WTC11 (cell line): ENCODE results near the gene PRKCE. TPM values are rescaled to one million over a fixed set of nuclear protein-coding genes. Genes with fewer than 3 reads are reported as not detected.

Source experiments
- ATAC-seq: fragments of 200-7000 bp; cut with Tn5 transposase; 2 replicates; pipeline ENCODE4 v1.10.0; 2021; ENCODE audit warnings: mild to moderate bottlenecking, moderate library complexity
- CTCF ChIA-PET: fragments of 300-600 bp; sonication (Branson Sonifier 250); formaldehyde crosslinking; loops from one replicate; lab custom pipeline; 2021; ENCODE audit warnings: antibody characterized with exemption; lab: Charles Lee
- POLR2A ChIA-PET: fragments of 350-600 bp; sonication (Branson Sonifier 250); formaldehyde crosslinking; loops from one replicate; lab custom pipeline; 2021; ENCODE audit warnings: antibody characterized with exemption; lab: Charles Lee
- DNase-seq: peaks from one replicate; pipeline ENCODE4 v3.0.0; 2021; ENCODE audit warnings: low spot score
- H3K27ac Mint-ChIP-seq: 2 replicates; pipeline ENCODE4 v1.8.0; 2021; ENCODE audit warnings: mixed read lengths
- H3K27me3 Mint-ChIP-seq: 2 replicates; pipeline ENCODE4 v1.8.0; 2021; ENCODE audit warnings: low read depth, mild to moderate bottlenecking, moderate library complexity, mixed read lengths
- H3K36me3 Mint-ChIP-seq: 2 replicates; pipeline ENCODE4 v1.8.0; 2021; ENCODE audit warnings: mixed read lengths
- H3K4me1 Mint-ChIP-seq: 2 replicates; pipeline ENCODE4 v1.8.0; 2022; ENCODE audit warnings: mixed read lengths
- H3K4me3 Mint-ChIP-seq: 2 replicates; pipeline ENCODE4 v1.8.0; 2021; ENCODE audit warnings: mild to moderate bottlenecking, moderate library complexity, mixed read lengths
- H3K9me3 Mint-ChIP-seq: 2 replicates; pipeline ENCODE4 v1.8.0; 2021; ENCODE audit warnings: mixed read lengths
- CDX4 ChIP-seq: fragments of 250-450 bp; sonication (Bioruptor Pico); IDR thresholded peaks from 2 replicates; pipeline ENCODE4 v1.9.0; 2021; ENCODE audit warnings: moderate library complexity, mild to moderate bottlenecking, inconsistent platforms, borderline replicate concordance
- FOXP4 ChIP-seq: sonication (generic); formaldehyde crosslinking; IDR thresholded peaks from 2 replicates; pipeline ENCODE4 v1.8.0; 2022; ENCODE audit warnings: mild to moderate bottlenecking, missing genetic modification reagents
- GABPB1 ChIP-seq: sonication (generic); formaldehyde crosslinking; IDR thresholded peaks from 2 replicates; pipeline ENCODE4 v1.8.1; 2023; ENCODE audit warnings: mild to moderate bottlenecking, missing genetic modification reagents
- GTF2I ChIP-seq: fragments of 250-450 bp; sonication (Bioruptor Pico); conservative IDR thresholded peaks from 2 replicates; pipeline ENCODE4 v1.4.0; 2021; ENCODE audit warnings: mild to moderate bottlenecking
- HMGA2 ChIP-seq: fragments of 250-450 bp; sonication (Bioruptor Pico); IDR thresholded peaks from 2 replicates; pipeline ENCODE4 v1.4.0; 2021; ENCODE audit warnings: mild to moderate bottlenecking, moderate library complexity
- MXD4 ChIP-seq: fragments of 250-450 bp; sonication (Bioruptor Pico); IDR thresholded peaks from 2 replicates; pipeline ENCODE4 v1.8.0; 2021; ENCODE audit warnings: mild to moderate bottlenecking, moderate library complexity, borderline replicate concordance
- NFE2L1 ChIP-seq: sonication (generic); formaldehyde crosslinking; IDR thresholded peaks from 2 replicates; pipeline ENCODE4 v1.8.1; 2023; ENCODE audit warnings: missing genetic modification reagents
- NR1H2 ChIP-seq: sonication (generic); formaldehyde crosslinking; IDR thresholded peaks from 2 replicates; pipeline ENCODE4 v1.9.0; 2021; ENCODE audit warnings: mild to moderate bottlenecking, moderate library complexity, missing genetic modification reagents
- OVOL2 ChIP-seq: fragments of 250-450 bp; sonication (Bioruptor Pico); IDR thresholded peaks from 2 replicates; pipeline ENCODE4 v1.9.0; 2021; ENCODE audit warnings: mild to moderate bottlenecking, borderline replicate concordance
- PRRX2 ChIP-seq: fragments of 250-450 bp; sonication (Bioruptor Pico); IDR thresholded peaks from 2 replicates; pipeline ENCODE4 v1.8.0; 2021; ENCODE audit warnings: mild to moderate bottlenecking
- TCF7 ChIP-seq: sonication (generic); formaldehyde crosslinking; IDR thresholded peaks from 2 replicates; pipeline ENCODE4 v1.8.0; 2022; ENCODE audit warnings: mild to moderate bottlenecking, low read depth, missing genetic modification reagents, moderate library complexity
- TEAD1 ChIP-seq: sonication (generic); formaldehyde crosslinking; IDR thresholded peaks from 2 replicates; pipeline ENCODE4 v1.8.0; 2022; ENCODE audit warnings: mild to moderate bottlenecking, missing genetic modification reagents
- ZBTB43 ChIP-seq: sonication (generic); formaldehyde crosslinking; IDR thresholded peaks from 2 replicates; pipeline ENCODE4 v1.8.1; 2023; ENCODE audit warnings: mild to moderate bottlenecking, missing genetic modification reagents
- ZNF512 ChIP-seq: sonication (generic); formaldehyde crosslinking; IDR thresholded peaks from 2 replicates; pipeline ENCODE4 v1.8.1; 2022; ENCODE audit warnings: missing genetic modification reagents, borderline replicate concordance
- ZNF671 ChIP-seq: fragments of 250-450 bp; sonication (Bioruptor Pico); IDR thresholded peaks from 2 replicates; pipeline ENCODE4 v1.8.0; 2021; ENCODE audit warnings: mild to moderate bottlenecking
- total RNA-seq: library from RNA; stranded (reverse); gene quantifications from 3 replicates; pipeline ENCODE4 v1.2.3, GENCODE V29; 2021
- TF ChIP-seq, protein P1 (sequence below): fragments of 200-600 bp; IDR thresholded peaks from 2 replicates; pipeline ENCODE4 v1.8.0; 2022; ENCODE audit warnings: antibody characterized with exemption
- TF ChIP-seq, protein P2 (sequence below): sonication (generic); formaldehyde crosslinking; IDR thresholded peaks from 2 replicates; pipeline ENCODE4 v1.8.1; 2023; ENCODE audit warnings: mild to moderate bottlenecking, missing genetic modification reagents, moderate library complexity
- TF ChIP-seq, protein P3 (sequence below): sonication (generic); formaldehyde crosslinking; IDR thresholded peaks from 2 replicates; pipeline ENCODE4 v1.8.1; 2022; ENCODE audit warnings: low read depth, mild to moderate bottlenecking, moderate library complexity, missing genetic modification reagents, borderline replicate concordance

The PRKCE gene
- total RNA-seq, 1 experiment from 2014 or later: 5.8 TPM

- TF ChIP-seq CDX4 (no peak), NFE2L1 (CRISPR knock-in tag) (no peak), HMGA2 (CRISPR knock-in tag) (no peak), ZNF671 (CRISPR knock-in tag) (no peak), PRRX2 (CRISPR knock-in tag) (no peak), MXD4 (CRISPR knock-in tag) (no peak), TCF7 (CRISPR knock-in tag) (no peak)
- TF ChIP-seq, protein P1, sequence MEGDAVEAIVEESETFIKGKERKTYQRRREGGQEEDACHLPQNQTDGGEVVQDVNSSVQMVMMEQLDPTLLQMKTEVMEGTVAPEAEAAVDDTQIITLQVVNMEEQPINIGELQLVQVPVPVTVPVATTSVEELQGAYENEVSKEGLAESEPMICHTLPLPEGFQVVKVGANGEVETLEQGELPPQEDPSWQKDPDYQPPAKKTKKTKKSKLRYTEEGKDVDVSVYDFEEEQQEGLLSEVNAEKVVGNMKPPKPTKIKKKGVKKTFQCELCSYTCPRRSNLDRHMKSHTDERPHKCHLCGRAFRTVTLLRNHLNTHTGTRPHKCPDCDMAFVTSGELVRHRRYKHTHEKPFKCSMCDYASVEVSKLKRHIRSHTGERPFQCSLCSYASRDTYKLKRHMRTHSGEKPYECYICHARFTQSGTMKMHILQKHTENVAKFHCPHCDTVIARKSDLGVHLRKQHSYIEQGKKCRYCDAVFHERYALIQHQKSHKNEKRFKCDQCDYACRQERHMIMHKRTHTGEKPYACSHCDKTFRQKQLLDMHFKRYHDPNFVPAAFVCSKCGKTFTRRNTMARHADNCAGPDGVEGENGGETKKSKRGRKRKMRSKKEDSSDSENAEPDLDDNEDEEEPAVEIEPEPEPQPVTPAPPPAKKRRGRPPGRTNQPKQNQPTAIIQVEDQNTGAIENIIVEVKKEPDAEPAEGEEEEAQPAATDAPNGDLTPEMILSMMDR: no peak
Measured at GRCh38 chr2:45806563-45807358, 155.3 kb downstream of the PRKCE start (continued).

- DNase-seq: no peak
- H3K27me3 Mint-ChIP-seq: no peaks in the 10 kb centered on the region
- CTCF ChIA-PET: interaction anchor here (1.9 to 2.2 kb wide), 2 partner anchors 11 to 30 kb away, joined by 6 to 8 read pairs; no protein-coding TSS in a partner anchor
- no peak overlapping the region for H3K27ac Mint-ChIP-seq
- POLR2A ChIA-PET: no interaction called here
- peaks cover 3% of the 10 kb centered on the region; the same call in 1 of the 2 replicates for H3K9me3 Mint-ChIP-seq
- H3K36me3 Mint-ChIP-seq: no peaks in the 10 kb centered on the region
- TF ChIP-seq MXD4 (CRISPR knock-in tag) (no peak), NR1H2 (CRISPR knock-in tag) (no peak)
- no peak overlapping the region for H3K4me3 Mint-ChIP-seq
- no peak for ATAC-seq
- H3K4me1 Mint-ChIP-seq: peaks cover 20% of the 10 kb centered on the region
Measured at GRCh38 chr2:45808294-45808800, 156.9 kb downstream of the PRKCE start.

DNA sequence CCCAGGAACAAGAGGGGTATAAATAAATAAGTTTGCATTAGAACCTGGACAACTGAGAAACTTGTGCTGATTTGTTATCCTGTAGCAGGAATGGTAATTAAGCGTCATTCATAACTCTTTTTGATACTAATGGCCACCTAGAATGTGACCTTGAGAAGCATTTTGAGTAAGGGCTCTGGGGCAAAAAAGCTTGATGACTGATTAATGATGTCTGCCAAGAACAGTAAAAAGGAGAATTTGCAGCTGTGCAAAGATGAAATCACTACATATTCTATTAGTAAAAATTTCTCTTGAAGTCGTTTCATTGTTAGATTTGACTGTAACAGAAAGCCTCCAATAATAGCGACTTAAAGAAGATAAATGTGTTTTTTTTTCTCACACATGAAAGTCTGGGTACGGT is 157.7 kb downstream of the PRKCE start:
- Mint-ChIP-seq H3K4me3 (no peak overlapping the region), H3K36me3 (no peaks in the 10 kb centered on the region), H3K4me1 (peaks cover 29% of the 10 kb centered on the region), H3K27ac (no peak overlapping the region), H3K9me3 (peaks cover 3% of the 10 kb centered on the region; the same call in 1 of the 2 replicates), H3K27me3 (no peaks in the 10 kb centered on the region)
- ChIA-PET POLR2A (no interaction called here), CTCF (interaction anchor here (1.9 kb wide), 1 partner anchor 30 kb away, joined by 8 read pairs; no protein-coding TSS in a partner anchor)
- DNase-seq: no peak
- no peak for ATAC-seq
- TF ChIP-seq FOXP4 (no peak), HMGA2 (CRISPR knock-in tag) (no peak), OVOL2 (CRISPR knock-in tag) (no peak), GABPB1 (CRISPR knock-in tag) (no peak), TEAD1 (CRISPR knock-in tag) (no peak), ZBTB43 (CRISPR knock-in tag) (no peak), ZNF671 (CRISPR knock-in tag) (no peak), GTF2I (CRISPR knock-in tag) (no peak), ZNF512 (CRISPR knock-in tag) (no peak)
- TF ChIP-seq, protein P2, sequence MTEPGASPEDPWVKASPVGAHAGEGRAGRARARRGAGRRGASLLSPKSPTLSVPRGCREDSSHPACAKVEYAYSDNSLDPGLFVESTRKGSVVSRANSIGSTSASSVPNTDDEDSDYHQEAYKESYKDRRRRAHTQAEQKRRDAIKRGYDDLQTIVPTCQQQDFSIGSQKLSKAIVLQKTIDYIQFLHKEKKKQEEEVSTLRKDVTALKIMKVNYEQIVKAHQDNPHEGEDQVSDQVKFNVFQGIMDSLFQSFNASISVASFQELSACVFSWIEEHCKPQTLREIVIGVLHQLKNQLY (CRISPR knock-in tag): no peak
- TF ChIP-seq, protein P3, sequence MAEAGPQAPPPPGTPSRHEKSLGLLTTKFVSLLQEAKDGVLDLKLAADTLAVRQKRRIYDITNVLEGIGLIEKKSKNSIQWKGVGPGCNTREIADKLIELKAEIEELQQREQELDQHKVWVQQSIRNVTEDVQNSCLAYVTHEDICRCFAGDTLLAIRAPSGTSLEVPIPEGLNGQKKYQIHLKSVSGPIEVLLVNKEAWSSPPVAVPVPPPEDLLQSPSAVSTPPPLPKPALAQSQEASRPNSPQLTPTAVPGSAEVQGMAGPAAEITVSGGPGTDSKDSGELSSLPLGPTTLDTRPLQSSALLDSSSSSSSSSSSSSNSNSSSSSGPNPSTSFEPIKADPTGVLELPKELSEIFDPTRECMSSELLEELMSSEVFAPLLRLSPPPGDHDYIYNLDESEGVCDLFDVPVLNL (CRISPR knock-in tag): no peak
